Prostate gland (tissue), 2 donors: ENCODE results near the gene C16orf74.

ENCODE experiments used
- CTCF ChIP-seq, 4 experiments: fragments of 200-600 bp in 2 of 4; fragments of 450-650 bp in 2 of 4; sonication (generic) in 2 of 4; IDR thresholded peaks; 1 replicate in 3 of 4; 2 replicates in 1 of 4; pipeline ENCODE4 v1.5.1; 2016 to 2019; ENCODE audit warnings: antibody characterized with exemption in 4 of 4, mild to moderate bottlenecking in 2 of 4, moderate library complexity in 2 of 4
- POLR2AphosphoS5 ChIP-seq: sonication (generic); formaldehyde crosslinking; IDR thresholded peaks from one replicate; pipeline ENCODE4 v1.6.1; 2017; ENCODE audit warnings: antibody characterized with exemption

- peak; percentile 63 to 91 (median 75) for TF ChIP-seq CTCF (IDR thresholded peaks at IDR 0.05)
- no peak for TF ChIP-seq POLR2AphosphoS5
Observed at GRCh38 chr16:85717393-85718152, 33.3 kb downstream of the C16orf74 start.
